GM15510 (cell line): ENCODE results near the gene IL3.

Experiments used
- POLR2A ChIP-seq: IDR thresholded peaks from 3 replicates; pipeline ENCODE4 v1.6.1; 2011; ENCODE audit warnings: borderline replicate concordance; ENCODE audit not compliant: insufficient read length; ENCODE audit errors: extremely low read depth

Gene IL3

GRCh38 chr5:132083071-132083678, 22.7 kb downstream of the IL3 start:
- no peak for TF ChIP-seq POLR2A

- no peak for TF ChIP-seq POLR2A
Observed at GRCh38 chr5:132085686-132086085, 25.2 kb downstream of the IL3 start.

- no peak for TF ChIP-seq POLR2A
Observed at GRCh38 chr5:132086277-132086794, 25.9 kb downstream of the IL3 start.

- TF ChIP-seq POLR2A: no peak
Observed at GRCh38 chr5:132087176-132087575, 26.7 kb downstream of the IL3 start.

- no peak for TF ChIP-seq POLR2A
Observed at GRCh38 chr5:132087661-132088060, 27.2 kb downstream of the IL3 start.

GRCh38 chr5:132089363-132089762, 28.9 kb downstream of the IL3 start:
- no peak for TF ChIP-seq POLR2A

- no peak for TF ChIP-seq POLR2A
Observed at GRCh38 chr5:132090107-132090506, 29.7 kb downstream of the IL3 start.

- no peak for TF ChIP-seq POLR2A
Observed at GRCh38 chr5:132093271-132093670, 32.8 kb downstream of the IL3 start.

- no peak for TF ChIP-seq POLR2A
Observed at GRCh38 chr5:132094393-132095076, 34.1 kb downstream of the IL3 start.

GRCh38 chr5:132095077-132095410, 34.6 kb downstream of the IL3 start:
- TF ChIP-seq POLR2A: no peak

- TF ChIP-seq POLR2A: no peak
Observed at GRCh38 chr5:132095424-132095972, 35.0 kb downstream of the IL3 start.

GRCh38 chr5:132096904-132097303, 36.4 kb downstream of the IL3 start:
- no peak for TF ChIP-seq POLR2A

- no peak for TF ChIP-seq POLR2A
Observed at GRCh38 chr5:132098151-132098594, 37.7 kb downstream of the IL3 start.

- TF ChIP-seq POLR2A: no peak
Observed at GRCh38 chr5:132098621-132099020, 38.2 kb downstream of the IL3 start.

- TF ChIP-seq POLR2A: no peak
Observed at GRCh38 chr5:132099076-132099748, 38.8 kb downstream of the IL3 start.
